ENCODE results near the gene CAMK1D.

Gene CAMK1D

GRCh38 chr10:12526311-12526710, 177.0 kb downstream of the CAMK1D start:
- DNase-seq (ENCODE audit: low read depth in 2 of 2): no peak
- no peak for TF ChIP-seq CTCF (IDR thresholded peaks at IDR 0.05; ENCODE audit: low read depth, low read length)
- no peak overlapping the region for H3K4me3 ChIP-seq (replicated peaks in 1 of 2; ENCODE audit: low read depth in 2 of 2, low read length in 2 of 2)

GRCh38 chr10:12529976-12530375, 180.6 kb downstream of the CAMK1D start:
- no peak for DNase-seq (ENCODE audit: low read depth in 2 of 2)
- H3K4me3 ChIP-seq (replicated peaks in 1 of 2; ENCODE audit: low read depth in 2 of 2, low read length in 2 of 2): no peak overlapping the region
- TF ChIP-seq CTCF (IDR thresholded peaks at IDR 0.05; ENCODE audit: low read depth, low read length): no peak

- DNase-seq (ENCODE audit: low read depth in 2 of 2): peak in 1 of 2 donors; percentile 15
- TF ChIP-seq CTCF (IDR thresholded peaks at IDR 0.05; ENCODE audit: low read depth, low read length): no peak
- no peak overlapping the region for H3K4me3 ChIP-seq (replicated peaks in 1 of 2; ENCODE audit: low read depth in 2 of 2, low read length in 2 of 2)
These were observed 182.2 kb downstream of the CAMK1D start for GRCh38 chr10:12531305-12532220.

GRCh38 chr10:12533151-12533550, 183.8 kb downstream of the CAMK1D start:
- no peak for TF ChIP-seq CTCF (IDR thresholded peaks at IDR 0.05; ENCODE audit: low read depth, low read length)
- H3K4me3 ChIP-seq (replicated peaks in 1 of 2; ENCODE audit: low read depth in 2 of 2, low read length in 2 of 2): no peak overlapping the region
- peak; percentile 5 to 17 for DNase-seq (ENCODE audit: low read depth in 2 of 2)

GRCh38 chr10:12533723-12534122, 184.4 kb downstream of the CAMK1D start:
- no peak for TF ChIP-seq CTCF (IDR thresholded peaks at IDR 0.05; ENCODE audit: low read depth, low read length)
- H3K4me3 ChIP-seq (replicated peaks in 1 of 2; ENCODE audit: low read depth in 2 of 2, low read length in 2 of 2): no peak overlapping the region
- DNase-seq (ENCODE audit: low read depth in 2 of 2): no peak

GRCh38 chr10:12534824-12535223, 185.5 kb downstream of the CAMK1D start:
- DNase-seq (ENCODE audit: low read depth in 2 of 2): no peak
- no peak for TF ChIP-seq CTCF (IDR thresholded peaks at IDR 0.05; ENCODE audit: low read depth, low read length)
- no peak overlapping the region for H3K4me3 ChIP-seq (replicated peaks in 1 of 2; ENCODE audit: low read depth in 2 of 2, low read length in 2 of 2)
